ENCODE data around the gene SND1.

- TF ChIP-seq EZH2 (IDR thresholded peaks at IDR 0.05; ENCODE audit: borderline replicate concordance, low read length): no peak
- TF ChIP-seq CTCF (IDR thresholded peaks at IDR 0.05; ENCODE audit: low read length): no peak
These were observed 463.4 kb downstream of the SND1 start for GRCh38 chr7:128115336-128115820.

Data from OCI-LY1 (cell line).